Smooth muscle cell of the brain vasculature (primary cell): ENCODE measurements around the gene EPB41L5.
"Not testable (repeated sequence)": the region's sequence is repeated elsewhere in the genome, so short reads cannot be mapped to it uniquely, and the experiment has no call there.

ENCODE experiments used
- DNase-seq: peaks from one replicate; pipeline ENCODE4 v3.0.0-alpha.2; 2012; ENCODE audit warnings: low read depth, low spot score

The EPB41L5 gene

DNA sequence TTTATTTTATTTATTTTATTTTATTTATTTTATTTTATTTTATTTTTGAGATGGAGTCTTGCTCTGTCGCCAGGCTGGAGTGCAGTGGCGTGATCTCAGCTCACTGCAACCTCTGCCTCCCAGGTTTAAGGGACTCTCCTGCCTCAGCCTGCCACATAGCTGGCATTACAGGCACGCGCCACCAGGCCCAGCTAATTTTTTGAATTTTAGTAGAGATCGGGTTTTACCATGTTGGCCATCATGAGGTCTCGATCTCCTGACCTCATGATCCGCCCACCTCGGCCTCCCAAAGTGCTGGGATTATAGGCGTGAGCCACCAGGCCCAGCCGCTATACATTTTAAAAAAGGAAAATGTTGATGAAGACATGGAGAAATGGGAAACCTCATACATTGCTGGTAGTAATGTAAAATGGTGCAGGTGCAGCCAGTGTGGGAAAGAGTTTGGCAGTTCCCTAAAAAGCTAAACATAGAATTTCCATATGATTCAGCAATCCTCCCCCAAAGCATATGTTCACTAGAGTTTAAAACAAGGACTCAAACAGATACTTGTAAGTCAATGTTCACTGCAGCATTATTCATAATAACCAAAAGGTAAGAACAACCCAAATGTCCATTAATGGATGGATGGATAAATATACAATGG, 187.1 kb downstream of the EPB41L5 start:
- not testable (repeated sequence) for DNase-seq

DNA sequence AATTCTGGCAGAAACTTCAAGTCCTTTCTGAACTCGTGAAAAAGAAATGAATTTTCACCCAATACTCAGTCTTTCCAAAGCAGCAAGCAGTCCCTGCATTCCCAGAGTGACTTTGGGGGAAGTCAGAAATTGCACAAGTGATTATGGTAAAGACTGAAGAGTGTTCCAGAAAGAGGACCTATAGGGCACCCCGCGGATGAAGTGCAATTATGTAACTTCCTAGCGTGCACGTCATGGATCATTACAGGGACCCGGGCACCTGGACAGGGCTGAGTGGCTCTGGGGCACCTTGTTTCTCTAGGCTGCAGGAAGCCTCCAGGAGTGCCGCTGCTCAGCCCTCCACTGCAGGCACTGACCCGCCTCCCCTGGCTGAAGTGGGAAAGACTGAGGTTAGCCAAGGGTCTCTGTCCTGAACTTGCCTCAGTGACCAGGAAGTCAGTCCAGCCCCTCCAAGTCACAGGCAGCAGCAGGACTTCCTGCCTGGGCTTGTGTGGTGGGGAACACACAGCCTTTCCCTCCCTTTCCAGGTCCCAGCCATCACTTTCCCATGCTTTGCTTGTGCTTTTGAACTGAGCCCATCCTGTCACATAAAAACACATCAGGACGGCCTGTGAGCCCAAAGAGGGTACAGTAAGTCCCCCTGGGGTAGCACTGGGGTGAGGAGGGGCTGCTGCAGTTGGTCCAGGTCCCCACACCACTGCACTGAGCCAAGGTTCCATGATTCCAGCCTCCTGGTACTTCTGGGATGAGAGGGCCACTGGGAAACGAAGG, 190.6 kb downstream of the EPB41L5 start:
- no peak for DNase-seq

- no peak for DNase-seq
Measured at GRCh38 chr2:120204022-120204405, 191.1 kb downstream of the EPB41L5 start.

DNA sequence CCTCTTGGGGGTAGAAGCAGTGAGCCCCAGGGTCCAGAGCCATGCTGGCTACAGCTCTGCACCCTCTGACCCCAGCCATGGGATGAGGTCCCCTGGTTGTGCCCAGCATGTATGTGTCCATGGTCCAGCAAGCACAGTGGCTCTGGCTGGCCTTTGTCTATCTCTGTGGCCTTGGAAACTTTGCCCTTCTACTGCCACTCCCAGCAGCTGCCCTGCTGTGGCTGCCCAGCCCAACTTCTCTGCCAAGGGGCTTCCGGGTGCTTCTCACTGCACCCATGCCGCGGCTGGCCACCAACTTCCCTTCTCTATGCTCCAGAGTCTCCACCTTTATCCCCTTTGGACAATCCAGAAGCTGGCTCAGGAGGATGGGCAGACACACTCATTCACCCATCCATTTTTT, 191.5 kb downstream of the EPB41L5 start:
- no peak for DNase-seq

GRCh38 chr2:120204945-120205670, 192.2 kb downstream of the EPB41L5 start:
- no peak for DNase-seq

DNA sequence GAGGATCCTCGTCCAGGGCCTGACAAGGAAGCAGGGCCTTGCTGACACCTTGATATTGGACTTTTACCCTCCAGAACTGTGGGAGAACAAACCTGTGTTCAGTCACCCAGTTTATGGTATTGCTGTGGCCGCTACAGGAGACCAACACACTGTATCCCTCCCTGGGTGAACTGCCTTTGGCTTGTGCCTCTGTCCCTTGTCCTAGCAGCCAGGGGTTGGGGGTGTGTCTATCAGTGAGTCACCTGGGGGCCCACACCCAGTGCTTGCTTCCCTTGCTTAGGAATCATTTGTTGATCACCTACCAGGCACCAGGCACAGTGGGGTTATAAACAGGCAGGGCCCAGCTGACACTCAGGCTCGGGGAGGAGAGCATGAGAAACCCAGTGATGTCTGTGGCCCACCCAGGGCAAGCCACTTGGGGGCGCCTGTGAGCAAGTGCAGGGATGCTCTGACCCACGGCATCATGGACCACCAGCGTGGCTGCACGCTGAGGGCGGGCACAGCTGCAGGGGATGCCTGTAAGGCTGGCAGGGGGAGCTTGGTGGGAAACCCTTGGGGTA, 193.2 kb downstream of the EPB41L5 start:
- no peak for DNase-seq

DNA sequence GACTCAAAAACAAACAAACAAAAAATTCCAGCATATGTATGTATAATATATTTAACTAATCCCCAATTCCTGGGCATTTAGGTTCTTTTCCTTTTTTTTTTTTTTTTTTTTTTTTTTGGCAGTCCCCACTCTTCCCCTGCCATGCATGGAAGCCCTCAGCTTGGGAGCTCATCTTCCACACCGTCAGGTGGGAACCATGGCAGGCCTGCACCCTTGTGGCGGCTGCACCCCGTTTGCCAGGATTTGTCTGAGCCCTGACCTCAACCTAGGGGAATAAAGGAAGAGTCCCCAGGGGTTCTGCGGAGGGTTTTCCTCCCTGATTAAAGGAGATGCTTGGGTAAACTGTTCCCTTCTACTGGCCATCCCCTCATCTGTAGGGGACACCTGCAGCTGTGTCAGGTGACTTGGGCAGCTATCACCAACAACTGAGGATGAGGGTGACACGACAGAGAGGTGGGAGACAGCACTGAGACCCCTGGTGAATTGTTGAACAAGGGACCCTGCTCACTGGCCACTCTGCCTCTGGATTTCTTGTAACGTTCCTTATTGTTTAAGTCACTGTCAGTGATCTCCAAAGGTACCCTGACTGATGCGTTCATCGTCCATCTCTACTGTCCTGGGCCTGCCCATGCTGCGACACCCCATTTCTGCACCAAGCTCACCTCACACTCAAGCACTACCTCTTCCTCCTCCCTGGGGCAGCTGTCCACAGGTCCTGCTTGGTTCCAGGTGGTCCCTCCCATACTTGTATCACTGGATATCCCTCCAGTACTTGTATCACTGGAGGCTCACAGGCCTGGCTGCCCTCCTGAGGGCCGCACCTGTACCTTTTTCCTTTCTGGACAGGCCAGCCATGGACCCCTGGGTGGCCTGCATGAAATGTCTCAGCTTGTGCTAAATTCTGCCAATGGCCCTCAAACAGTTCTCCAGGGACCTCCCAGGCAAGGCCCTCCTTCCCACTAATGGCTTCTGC, 195.8 kb downstream of the EPB41L5 start:
- DNase-seq: no peak

GRCh38 chr2:120209427-120210269, 196.8 kb downstream of the EPB41L5 start:
- no peak for DNase-seq

GRCh38 chr2:120210270-120210693, 197.4 kb downstream of the EPB41L5 start:
- DNase-seq: no peak

DNA sequence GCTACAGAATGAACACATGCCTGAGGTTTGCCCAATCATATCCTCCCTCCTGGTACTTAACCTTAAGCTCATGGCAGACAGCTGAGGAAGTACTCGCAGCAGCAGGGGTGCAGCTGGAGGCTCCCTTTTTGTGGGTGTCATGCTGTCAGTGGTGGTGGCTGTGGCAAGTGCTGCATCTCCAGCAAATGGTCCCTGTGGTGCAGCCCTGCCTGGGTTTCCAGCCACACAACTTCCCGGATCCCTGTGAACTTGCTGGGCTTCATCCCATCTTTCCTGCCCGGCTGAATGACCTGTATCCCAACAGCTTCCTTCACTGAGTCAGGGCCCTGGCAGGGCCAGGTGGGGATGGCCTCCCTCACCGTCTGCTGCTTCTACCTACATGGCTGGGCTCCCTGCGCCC, 205.3 kb downstream of the EPB41L5 start:
- DNase-seq: no peak

- no peak for DNase-seq
Measured at GRCh38 chr2:120219291-120219690, 206.4 kb downstream of the EPB41L5 start.

DNA sequence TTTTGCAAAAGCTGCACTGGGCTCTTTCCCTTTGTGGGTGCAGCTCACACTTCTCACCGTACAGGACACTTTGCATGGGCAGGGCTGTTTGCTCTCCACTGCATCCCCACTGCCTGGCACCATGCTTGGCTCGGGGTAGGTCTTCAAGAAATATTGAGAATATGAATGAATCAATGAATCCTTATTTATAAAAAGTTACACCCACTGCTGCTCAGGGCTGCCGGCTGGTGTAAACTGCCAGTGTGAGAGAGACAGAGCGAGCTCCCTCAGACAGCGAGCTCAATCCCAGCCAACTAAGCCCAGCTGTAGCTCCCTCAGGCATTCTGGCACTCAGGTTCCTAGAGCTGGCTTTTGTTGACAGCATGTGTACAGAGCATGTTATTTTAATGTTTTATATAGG, 206.9 kb downstream of the EPB41L5 start:
- no peak for DNase-seq

- DNase-seq: no peak
Measured at GRCh38 chr2:120220756-120221155, 207.9 kb downstream of the EPB41L5 start.

DNA sequence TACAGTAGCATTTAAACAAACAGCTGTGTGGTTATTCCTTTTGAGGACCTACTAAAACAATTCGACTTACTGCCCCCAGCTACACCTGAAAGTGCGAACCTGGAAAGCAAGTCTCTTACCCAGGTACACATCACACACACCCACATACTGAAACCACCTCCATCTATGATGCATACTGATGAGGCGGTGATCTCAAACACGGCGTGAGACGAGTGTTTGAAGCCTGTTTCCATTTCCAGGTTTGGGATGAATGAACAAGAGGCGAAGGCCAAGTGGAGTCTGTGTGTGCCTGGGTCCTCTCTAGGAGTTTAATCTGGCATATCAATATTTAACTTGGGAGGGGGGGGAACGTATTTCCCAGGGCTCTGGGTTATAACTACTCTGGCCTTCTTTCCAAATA, 208.7 kb downstream of the EPB41L5 start:
- no peak for DNase-seq

- no peak for DNase-seq
Measured at GRCh38 chr2:120222186-120223033, 209.5 kb downstream of the EPB41L5 start.

- no peak for DNase-seq
Measured at GRCh38 chr2:120223034-120223912, 210.4 kb downstream of the EPB41L5 start, which contains the start of gene TMEM185B. TSS of gene TMEM185B (minus strand) at chr2:120223400. CDS start at chr2:120222976, 424 bp downstream.

DNA sequence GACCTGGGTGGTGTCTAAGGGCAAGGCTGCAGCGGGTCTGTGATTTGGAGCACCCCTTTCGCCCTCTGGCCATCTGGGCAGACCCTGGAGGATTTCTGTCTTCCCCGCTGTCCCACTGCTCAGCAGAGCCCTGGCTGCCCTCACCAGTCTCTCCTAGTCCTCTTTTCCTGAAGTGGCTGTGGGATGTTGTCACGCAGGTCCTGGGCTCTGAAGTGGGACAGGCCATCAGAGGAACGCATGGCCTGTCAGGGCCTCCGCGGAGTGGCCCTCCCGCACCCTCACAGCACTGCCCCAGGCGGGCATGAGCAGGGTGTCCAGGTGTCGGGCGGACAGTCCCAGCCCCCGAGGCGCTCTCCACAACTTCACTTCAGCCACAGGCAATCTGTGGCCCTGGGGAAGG, 211.4 kb downstream of the EPB41L5 start:
- DNase-seq: no peak
